IMR-90 (cell line): Measurements from ENCODE around the gene ATP2B2. TPM values are rescaled to one million over a fixed set of nuclear protein-coding genes. Genes with fewer than 3 reads are reported as not detected.

Experiments used
- ATAC-seq: fragments of 200-7000 bp; cut with Tn5 transposase; 2 replicates; pipeline ENCODE4 v1.9.1; 2020; ENCODE audit warnings: low read depth, mild to moderate bottlenecking, moderate library complexity
- BruUV-seq: library from RNA; stranded (reverse); fragments of 400-500 nt; replicated peaks from 2 replicates; lab custom pipeline; 2021; lab: Mats Ljungman, UMichigan
- CTCF ChIA-PET: fragments of 300-600 bp; formaldehyde crosslinking; extraction: SDS; loops from one replicate; lab custom pipeline; 2021; ENCODE audit warnings: antibody characterized with exemption; lab: Yijun Ruan, JAX
- POLR2A ChIA-PET: fragments of 300-600 bp; sonication (Branson Sonifier 250); formaldehyde crosslinking; loops from one replicate; lab custom pipeline; 2022; ENCODE audit warnings: antibody characterized with exemption; ENCODE audit not compliant: unreplicated experiment; lab: Charles Lee
- DNase-seq: peaks from one replicate; pipeline ENCODE4 v3.0.0; 2013
- H2AFZ ChIP-seq: replicated peaks from 2 replicates; pipeline ENCODE3; 2013; ENCODE audit warnings: low read length, mild to moderate bottlenecking; ENCODE audit not compliant: poor library complexity
- H2AK5ac ChIP-seq: 2 replicates; pipeline ENCODE4 v1.6.1; 2013; ENCODE audit warnings: low read depth, low read length, inconsistent platforms
- H2AK9ac ChIP-seq: replicated peaks from 2 replicates; pipeline ENCODE3; 2013; ENCODE audit warnings: mild to moderate bottlenecking, low read depth, low read length, moderate library complexity; ENCODE audit not compliant: poor library complexity
- H2BK120ac ChIP-seq: 2 replicates; pipeline ENCODE4 v1.6.1; 2013; ENCODE audit warnings: low read depth, low read length, inconsistent platforms
- H2BK15ac ChIP-seq: 3 replicates; pipeline ENCODE4 v1.6.1; 2013; ENCODE audit warnings: low read depth, low read length, inconsistent platforms
- H2BK20ac ChIP-seq: 2 replicates; pipeline ENCODE4 v1.6.1; 2013; ENCODE audit warnings: low read depth, mild to moderate bottlenecking, inconsistent platforms, low read length, moderate library complexity
- H2BK5ac ChIP-seq: 2 replicates; pipeline ENCODE4 v1.6.1; 2013; ENCODE audit warnings: mild to moderate bottlenecking, low read depth, low read length, inconsistent platforms; ENCODE audit not compliant: poor library complexity, severe bottlenecking
- H3K14ac ChIP-seq: replicated peaks from 2 replicates; pipeline ENCODE4 v1.6.1; 2013; ENCODE audit warnings: low read depth, low read length, inconsistent platforms
- H3K18ac ChIP-seq: 2 replicates; pipeline ENCODE4 v1.6.1; 2013; ENCODE audit warnings: low read depth, low read length, control low read depth
- H3K23ac ChIP-seq: 2 replicates; pipeline ENCODE4 v1.6.1; 2013; ENCODE audit warnings: low read depth, low read length, inconsistent platforms
- H3K27ac ChIP-seq: 2 replicates; pipeline ENCODE4 v1.5.1; 2013; ENCODE audit warnings: mild to moderate bottlenecking, control low read depth, low read length; ENCODE audit not compliant: insufficient read depth
- H3K27me3 ChIP-seq: 2 replicates; pipeline ENCODE4 v1.6.1; 2013; ENCODE audit warnings: low read length; ENCODE audit not compliant: control insufficient read depth, insufficient read depth
- H3K36me3 ChIP-seq: 2 replicates; pipeline ENCODE4 v1.6.1; 2013; ENCODE audit warnings: low read length, mixed read lengths; ENCODE audit not compliant: control insufficient read depth, insufficient read depth
- H3K4ac ChIP-seq: 2 replicates; pipeline ENCODE4 v1.6.1; 2013; ENCODE audit warnings: low read depth, low read length, inconsistent platforms
- H3K4me1 ChIP-seq: 2 replicates; pipeline ENCODE4 v1.6.1; 2013; ENCODE audit warnings: low read length, mixed read lengths; ENCODE audit not compliant: control insufficient read depth, insufficient read depth
- H3K4me2 ChIP-seq: 2 replicates; pipeline ENCODE4 v1.6.1; 2013; ENCODE audit warnings: low read depth, mild to moderate bottlenecking, control low read depth, low read length, moderate library complexity
- H3K4me3 ChIP-seq: 2 replicates; pipeline ENCODE4 v1.5.1; 2013; ENCODE audit warnings: low read depth, mild to moderate bottlenecking, control low read depth, low read length, moderate library complexity; ENCODE audit not compliant: insufficient read depth
- H3K56ac ChIP-seq: 2 replicates; pipeline ENCODE4 v1.6.1; 2013; ENCODE audit warnings: low read length, inconsistent platforms; ENCODE audit not compliant: insufficient read depth; ENCODE audit errors: extremely low read depth
- H3K79me1 ChIP-seq, 2 experiments: 2 replicates each; pipeline ENCODE4 v1.6.1; 2013; ENCODE audit warnings: low read length in 2 of 2, inconsistent platforms in 1 of 2, low read depth in 1 of 2
- H3K9ac ChIP-seq: 2 replicates; pipeline ENCODE4 v1.6.1; 2013; ENCODE audit warnings: low read depth, low read length, control low read depth
- H3K9me1 ChIP-seq: 2 replicates; pipeline ENCODE4 v1.6.1; 2013; ENCODE audit warnings: low read length, inconsistent platforms; ENCODE audit not compliant: insufficient read depth
- H3K9me3 ChIP-seq: 2 replicates; pipeline ENCODE4 v1.6.1; 2013; ENCODE audit warnings: low read length; ENCODE audit not compliant: control insufficient read depth, insufficient read depth
- H4K20me1 ChIP-seq: 2 replicates; pipeline ENCODE4 v1.6.1; 2013; ENCODE audit warnings: low read length, inconsistent platforms; ENCODE audit not compliant: insufficient read depth
- H4K5ac ChIP-seq: 2 replicates; pipeline ENCODE4 v1.6.1; 2013; ENCODE audit warnings: mild to moderate bottlenecking, low read depth, low read length, control low read depth
- H4K8ac ChIP-seq, 2 experiments: 2 replicates each; pipeline ENCODE4 v1.6.1; 2013; ENCODE audit warnings: low read depth in 2 of 2, low read length in 2 of 2, control low read depth in 1 of 2, inconsistent platforms in 1 of 2
- H4K91ac ChIP-seq: 2 replicates; pipeline ENCODE4 v1.6.1; 2013; ENCODE audit warnings: low read depth, low read length, inconsistent platforms; ENCODE audit not compliant: insufficient read depth
- BHLHE40 ChIP-seq: fragments of 150-350 bp; IDR thresholded peaks from 2 replicates; pipeline ENCODE4 v1.6.1; 2016; ENCODE audit warnings: mild to moderate bottlenecking, low read depth, low read length
- CEBPB ChIP-seq: IDR thresholded peaks from 2 replicates; pipeline ENCODE4 v1.6.1; 2012; ENCODE audit warnings: low read depth, low read length, improper control_type of control experiment
- CHD1 ChIP-seq: IDR thresholded peaks from 2 replicates; pipeline ENCODE4 v1.6.1; 2012; ENCODE audit warnings: low read depth, low read length, improper control_type of control experiment
- CTCF ChIP-seq: conservative IDR thresholded peaks from 2 replicates; pipeline ENCODE4 v1.5.1; 2012; ENCODE audit warnings: mild to moderate bottlenecking, low read depth, low read length, improper control_type of control experiment
- FOS ChIP-seq: fragments of 150-350 bp; IDR thresholded peaks from 2 replicates; pipeline ENCODE4 v1.6.1; 2016; ENCODE audit warnings: low read depth, low read length
- MAFK ChIP-seq: IDR thresholded peaks from 2 replicates; pipeline ENCODE4 v1.6.1; 2012; ENCODE audit warnings: low read depth, low read length, improper control_type of control experiment
- MAZ ChIP-seq: IDR thresholded peaks from 2 replicates; pipeline ENCODE4 v1.6.1; 2012; ENCODE audit warnings: low read depth, mild to moderate bottlenecking, low read length, improper control_type of control experiment, moderate library complexity, borderline replicate concordance
- MXI1 ChIP-seq: IDR thresholded peaks from 2 replicates; pipeline ENCODE4 v1.6.1; 2012; ENCODE audit warnings: low read depth, mild to moderate bottlenecking, low read length, moderate library complexity, borderline replicate concordance
- NFE2L2 ChIP-seq: fragments of 150-350 bp; IDR thresholded peaks from 2 replicates; pipeline ENCODE4 v1.6.1; 2016; ENCODE audit warnings: low read depth, mild to moderate bottlenecking, low read length
- POLR2A ChIP-seq: IDR thresholded peaks from 2 replicates; pipeline ENCODE4 v1.6.1; 2012; ENCODE audit warnings: mild to moderate bottlenecking, low read depth, low read length
- RAD21 ChIP-seq: IDR thresholded peaks from 2 replicates; pipeline ENCODE4 v1.6.1; 2012; ENCODE audit warnings: low read length, improper control_type of control experiment
- RCOR1 ChIP-seq: IDR thresholded peaks from 2 replicates; pipeline ENCODE4 v1.6.1; 2012; ENCODE audit warnings: mild to moderate bottlenecking, low read length, improper control_type of control experiment; ENCODE audit not compliant: insufficient replicate concordance
- SMC3 ChIP-seq: fragments of 150-350 bp; IDR thresholded peaks from 2 replicates; pipeline ENCODE4 v1.6.1; 2016; ENCODE audit warnings: low read depth, mild to moderate bottlenecking, antibody characterized with exemption, low read length, moderate library complexity
- USF2 ChIP-seq: fragments of 150-350 bp; IDR thresholded peaks from 2 replicates; pipeline ENCODE4 v1.6.1; 2017; ENCODE audit warnings: mild to moderate bottlenecking, antibody characterized with exemption, low read length, low read depth
- WGBS, 2 experiments: methylation state at CpG; one replicate each; pipeline versions ENCODE4 v1.1.5 to v1.1.7; 2013; ENCODE audit warnings: missing lambda C conversion rate in 2 of 2; ENCODE audit not compliant: insufficient read length in 1 of 2; ENCODE audit errors: extremely low coverage in 2 of 2; 5-methylcytosine and 5-hydroxymethylcytosine counted together
- dilution Hi-C: fragments of 300-500 bp; cut with HindIII; formaldehyde crosslinking; loops from one replicate; pipeline ENCODE4 v1.14.3; 2018; ENCODE audit warnings: low sequenced_read_pairs; ENCODE audit not compliant: unreplicated experiment
- in situ Hi-C: fragments of 300-500 bp; cut with MboI; formaldehyde crosslinking; loops from 3 replicates; pipeline ENCODE4 v1.14.3; 2019; ENCODE audit warnings: low sequenced_read_pairs, inconsistent platforms, mixed read lengths
- intact Hi-C: fragments of 100-400 bp; cut with micrococcal nuclease; formaldehyde crosslinking; loops from 2 replicates; pipeline ENCODE4 v1.10.0; 2022
- polyA plus RNA-seq, 3 experiments: library from polyadenylated mRNA; depleted of rRNA; stranded (reverse); fragments of >200 nt; gene quantifications; 2 replicates each; pipeline ENCODE4 v1.2.3, GENCODE V29; 2012; ENCODE audit warnings: low replicate concordance in 1 of 3
- total RNA-seq: library from RNA; depleted of rRNA; stranded (reverse); fragments of >200 nt; gene quantifications from 2 replicates; pipeline ENCODE4 v1.2.3, GENCODE V29; 2012
- TF ChIP-seq, protein P1 (sequence below): fragments of 150-350 bp; IDR thresholded peaks from 2 replicates; pipeline ENCODE4 v1.6.1; 2016; ENCODE audit warnings: low read depth, mild to moderate bottlenecking, low read length, moderate library complexity, borderline replicate concordance

The ATP2B2 gene
- total and polyA plus RNA-seq, 2 of the 4 experiments (the other 2 are of a cell fraction): under 0.01 to 0.02 TPM

DNA sequence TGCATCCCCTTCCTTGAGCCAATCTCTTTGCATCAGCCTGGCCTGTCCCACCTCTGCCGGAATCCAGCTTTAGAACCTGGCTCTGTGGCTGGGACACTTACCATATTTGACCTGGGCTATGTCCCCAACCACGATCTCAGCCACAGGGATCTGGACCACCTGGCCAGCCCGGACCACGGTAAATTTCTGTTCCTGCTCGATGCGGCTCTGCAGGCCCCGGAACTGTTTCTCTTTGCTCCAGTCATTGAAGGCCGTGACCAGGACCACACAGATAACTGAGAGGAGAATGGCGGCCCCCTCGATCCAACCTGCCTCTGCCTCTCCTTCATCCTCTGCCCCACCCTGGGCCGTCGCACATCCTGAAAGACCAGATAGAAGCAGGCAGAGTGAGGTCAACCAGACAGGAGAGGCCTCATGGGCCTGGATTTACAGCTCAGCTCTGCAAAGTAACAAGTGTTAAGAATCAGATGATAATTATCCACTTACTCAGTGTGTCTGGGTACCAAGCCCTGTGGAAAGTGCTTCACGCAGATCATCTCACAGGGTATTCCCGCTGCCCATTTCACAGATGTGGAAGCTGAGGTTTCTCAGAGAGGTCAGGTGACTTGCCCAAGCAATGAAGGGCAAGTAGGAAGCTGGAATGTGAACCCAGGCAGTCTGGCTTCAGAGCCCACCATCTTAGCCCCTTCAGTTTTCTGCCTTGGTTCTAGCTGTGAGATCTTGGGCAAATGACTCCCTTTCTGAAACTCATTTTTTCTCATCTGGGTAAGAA lies 103.2 kb downstream of the ATP2B2 start:
- Histone ChIP-seq H3K4ac (no peak overlapping the region), H2BK20ac (no peak overlapping the region), H2AK5ac (no peak overlapping the region), H3K79me1 (no peaks in the 10 kb centered on the region), H4K8ac (no peak overlapping the region), H4K20me1 (no peaks in the 10 kb centered on the region; the same call in 1 of the 2 replicates), H3K18ac (no peak overlapping the region), H3K4me3 (no peak overlapping the region), H3K56ac (no peak overlapping the region), H3K36me3 (no peaks in the 10 kb centered on the region), H2AK9ac (no peak overlapping the region), H3K4me2 (no peak overlapping the region), H3K9me1 (0 out of 2 replicates have a peak, but pooled peaks cover 4% of the 10 kb centered on the region), H3K23ac (no peak overlapping the region), H2BK15ac (no peak overlapping the region), H3K9ac (no peak overlapping the region), H2BK120ac (no peak overlapping the region), H3K4me1 (peaks cover 3% of the 10 kb centered on the region), H2BK5ac (no peak overlapping the region), H4K91ac (no peak overlapping the region), H3K27ac (no peak overlapping the region), H2AFZ (no peak overlapping the region), H3K9me3 (no peaks in the 10 kb centered on the region), H4K5ac (no peak overlapping the region), H3K14ac (no peak overlapping the region), H3K27me3 (peaks cover 18% of the 10 kb centered on the region)
- POLR2A ChIA-PET: no interaction called here
- no TSS peak for BruUV-seq
- intact Hi-C loops: no loop called here
- no peak for DNase-seq
- ATAC-seq: no peak
- CTCF ChIA-PET: no interaction called here
- in situ Hi-C loops: no loop called here
- 83% methylated on average over 5 of the region's 14 CpGs; no CpG with 5 or more reads in 1 of the 2 experiments for WGBS, 2 experiments
- dilution Hi-C loops: no loop called here
- TF ChIP-seq FOS (no peak), CTCF (no peak), CEBPB (no peak), RCOR1 (no peak), MAZ (no peak), NFE2L2 (no peak), POLR2A (no peak), USF2 (no peak), SMC3 (no peak), BHLHE40 (no peak), MXI1 (no peak), MAFK (no peak), CHD1 (no peak), RAD21 (no peak)
- TF ChIP-seq, protein P1, sequence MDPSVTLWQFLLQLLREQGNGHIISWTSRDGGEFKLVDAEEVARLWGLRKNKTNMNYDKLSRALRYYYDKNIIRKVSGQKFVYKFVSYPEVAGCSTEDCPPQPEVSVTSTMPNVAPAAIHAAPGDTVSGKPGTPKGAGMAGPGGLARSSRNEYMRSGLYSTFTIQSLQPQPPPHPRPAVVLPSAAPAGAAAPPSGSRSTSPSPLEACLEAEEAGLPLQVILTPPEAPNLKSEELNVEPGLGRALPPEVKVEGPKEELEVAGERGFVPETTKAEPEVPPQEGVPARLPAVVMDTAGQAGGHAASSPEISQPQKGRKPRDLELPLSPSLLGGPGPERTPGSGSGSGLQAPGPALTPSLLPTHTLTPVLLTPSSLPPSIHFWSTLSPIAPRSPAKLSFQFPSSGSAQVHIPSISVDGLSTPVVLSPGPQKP: no peak
